Measurements from ENCODE around the gene RELA. TPM values are rescaled to one million over a fixed set of nuclear protein-coding genes. Genes with fewer than 3 reads are reported as not detected.

RELA gene
- total and polyA plus RNA-seq, 2 of the 13 experiments (the other 11 are each of a cell fraction or from before 2014, with no cell fraction given): 21.4 to 40.5 TPM

DNA sequence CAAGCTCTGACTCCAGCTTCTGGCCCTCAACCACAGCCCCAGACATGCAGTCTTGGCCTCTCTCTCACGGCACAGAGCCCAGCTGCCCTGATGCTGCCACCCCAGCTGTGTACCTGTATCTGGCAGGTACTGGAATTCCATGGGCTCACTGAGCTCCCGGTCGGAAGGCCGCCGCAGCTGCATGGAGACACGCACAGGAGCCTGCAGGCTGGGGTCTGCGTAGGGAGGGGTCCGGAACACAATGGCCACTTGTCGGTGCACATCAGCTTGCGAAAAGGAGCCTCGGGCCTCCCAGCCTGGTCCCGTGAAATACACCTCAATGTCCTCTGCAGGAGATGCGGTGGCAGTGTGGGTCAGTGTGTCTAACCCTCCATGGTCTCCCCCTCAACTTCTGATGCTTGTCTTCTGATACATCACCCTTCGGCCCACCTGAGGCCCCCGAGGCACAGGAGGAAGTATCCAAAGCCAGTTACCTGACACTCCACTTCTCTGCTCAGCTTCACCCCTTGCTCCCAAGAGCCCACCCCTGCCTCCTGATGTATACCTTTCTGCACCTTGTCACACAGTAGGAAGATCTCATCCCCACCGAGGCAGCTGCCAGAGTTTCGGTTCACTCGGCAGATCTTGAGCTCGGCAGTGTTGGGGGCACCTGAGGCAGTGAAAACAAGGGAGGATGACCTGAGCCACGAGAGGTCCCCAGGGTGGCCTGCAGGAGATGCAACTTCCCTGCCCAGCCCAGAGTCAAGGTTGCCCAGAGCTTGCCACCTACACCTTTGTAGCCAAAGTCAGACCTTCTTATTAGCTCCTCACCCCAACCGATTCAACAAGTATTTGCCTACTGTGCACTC, 4.3 kb downstream of the RELA start:
- FAIRE-seq: no peak
- no peaks in the 10 kb centered on the region for H3K9me3 ChIP-seq (ENCODE audit: low read length)
- no TSS peak for BruUV-seq (replicated peaks)
- H4K20me1 ChIP-seq (ENCODE audit: insufficient read depth, low read length): peaks cover 4% of the 10 kb centered on the region; the same call in 1 of the 2 replicates
- intact Hi-C loops (cut with micrococcal nuclease; ENCODE audit: unreplicated experiment): no loop called here
- 94% methylated on average over 18 of the region's 21 CpGs for WGBS (ENCODE audit: low lambda C conversion rate)
- POLR2A ChIA-PET: no interaction called here
- no peak for DNase-seq (ENCODE audit: low spot score)
- no peak overlapping the region for H2AFZ ChIP-seq (ENCODE audit: low read length)
- CTCF ChIA-PET (ENCODE audit: low intra/inter-chr PET ratio, low total read pairs): no interaction called here
- H3K27me3 ChIP-seq (ENCODE audit: control insufficient read depth in 1 of 2, insufficient read depth in 2 of 2, low read length in 2 of 2): no peaks in the 10 kb centered on the region; a peak in 1 of 5 replicates
- H3K36me3 ChIP-seq (replicated peaks in 1 of 2; ENCODE audit: control insufficient read depth in 1 of 2, insufficient read depth in 2 of 2, low read length in 2 of 2): peaks cover 32 to 57% of the 10 kb centered on the region in 2 experiments
- in situ Hi-C loops (cut with HindIII; ENCODE audit: extremely low pct_ligation_motif_present, low pct_unique_long_range_greater_than_20kb): no loop called here
- H3K4me1 ChIP-seq (ENCODE audit: insufficient read depth, low read length): peaks cover 27% of the 10 kb centered on the region
- ATAC-seq: no peak
- no peak overlapping the region for H3K9ac ChIP-seq (ENCODE audit: insufficient read depth, low read depth, low read length)
- no peak overlapping the region for H3K4me3 ChIP-seq (replicated peaks in 1 of 3; ENCODE audit: insufficient read depth in 1 of 3, low read depth in 2 of 3, low read length in 3 of 3)
- no peak overlapping the region for H3K4me2 ChIP-seq (ENCODE audit: low read depth, low read length)
- TF ChIP-seq AGO2 (optimal IDR thresholded peaks at IDR 0.05; ENCODE audit: low read depth, low read length) (peak; percentile 24), MAF1 (CRISPR knock-in tag; IDR thresholded peaks at IDR 0.05; ENCODE audit: borderline replicate concordance) (no peak)
- no peak overlapping the region for H3K27ac ChIP-seq (ENCODE audit: extremely low read length, insufficient read depth, low read length)
- peaks cover 14% of the 10 kb centered on the region for H3K79me2 ChIP-seq (ENCODE audit: insufficient read depth, low read length)

DNA sequence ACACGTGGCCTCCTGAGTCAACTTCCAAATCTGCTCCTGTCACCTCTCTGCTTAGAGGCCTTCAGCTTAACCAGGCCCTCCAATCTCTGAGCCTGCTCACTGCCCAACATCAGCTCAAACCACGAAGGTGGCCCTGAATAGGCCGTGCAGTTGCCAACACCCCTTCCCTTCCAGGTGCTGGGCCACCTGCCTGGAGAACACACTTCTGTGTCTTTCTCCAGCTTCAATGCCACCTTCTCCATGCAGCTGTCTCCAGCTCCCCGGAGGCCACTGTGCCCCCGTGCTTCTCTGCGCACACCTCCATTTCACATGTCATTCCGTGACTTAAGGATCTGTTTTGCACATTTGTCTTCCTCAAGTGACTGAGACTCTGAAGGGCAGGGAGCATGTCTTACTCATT, 5.3 kb downstream of the RELA start:
- H2AFZ ChIP-seq (ENCODE audit: low read length): no peak overlapping the region
- TF ChIP-seq FIP1L1 (IDR thresholded peaks at IDR 0.05; ENCODE audit: borderline replicate concordance, insufficient read depth, low read depth, low read length) (no peak), KLF13 (CRISPR knock-in tag; IDR thresholded peaks at IDR 0.05) (no peak), NONO (IDR thresholded peaks at IDR 0.05) (no peak), NONO (CRISPR knock-in tag; conservative IDR thresholded peaks at IDR 0.05) (no peak), ZNF121 (CRISPR knock-in tag; IDR thresholded peaks at IDR 0.05) (no peak)
- TF ChIP-seq, protein P1, sequence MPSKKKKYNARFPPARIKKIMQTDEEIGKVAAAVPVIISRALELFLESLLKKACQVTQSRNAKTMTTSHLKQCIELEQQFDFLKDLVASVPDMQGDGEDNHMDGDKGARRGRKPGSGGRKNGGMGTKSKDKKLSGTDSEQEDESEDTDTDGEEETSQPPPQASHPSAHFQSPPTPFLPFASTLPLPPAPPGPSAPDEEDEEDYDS (CRISPR knock-in tag; IDR thresholded peaks at IDR 0.05): no peak
- FAIRE-seq (no peak), ATAC-seq (no peak), DNase-seq (ENCODE audit: low spot score) (no peak)
- H3K36me3 ChIP-seq (replicated peaks in 1 of 2; ENCODE audit: control insufficient read depth in 1 of 2, insufficient read depth in 2 of 2, low read length in 2 of 2): peaks cover 32 to 57% of the 10 kb centered on the region in 2 experiments
- no peak overlapping the region for H3K4me2 ChIP-seq (ENCODE audit: low read depth, low read length)
- ChIA-PET POLR2A (interaction anchor here (1.2 kb wide), 1 partner anchor 41 kb away, joined by 3 read pairs; no protein-coding TSS in a partner anchor), CTCF (ENCODE audit: low intra/inter-chr PET ratio, low total read pairs) (no interaction called here)
- WGBS (ENCODE audit: low lambda C conversion rate): over 99% methylated on average over 7 of the region's 7 CpGs
- H3K27me3 ChIP-seq (ENCODE audit: control insufficient read depth in 1 of 2, insufficient read depth in 2 of 2, low read length in 2 of 2): no peaks in the 10 kb centered on the region; a peak in 1 of 5 replicates
- H3K4me3 ChIP-seq (replicated peaks in 1 of 3; ENCODE audit: insufficient read depth in 1 of 3, low read depth in 2 of 3, low read length in 3 of 3): no peak overlapping the region
- in situ Hi-C loops (cut with HindIII; ENCODE audit: extremely low pct_ligation_motif_present, low pct_unique_long_range_greater_than_20kb): no loop called here
- H3K79me2 ChIP-seq (ENCODE audit: insufficient read depth, low read length): peaks cover 14% of the 10 kb centered on the region
- intact Hi-C loops (cut with micrococcal nuclease; ENCODE audit: unreplicated experiment): no loop called here
- peaks cover 33% of the 10 kb centered on the region for H3K4me1 ChIP-seq (ENCODE audit: insufficient read depth, low read length)
- H3K9ac ChIP-seq (ENCODE audit: insufficient read depth, low read depth, low read length): no peak overlapping the region
- peaks cover 4% of the 10 kb centered on the region; the same call in 1 of the 2 replicates for H4K20me1 ChIP-seq (ENCODE audit: insufficient read depth, low read length)
- BruUV-seq (replicated peaks): no TSS peak
- H3K9me3 ChIP-seq (ENCODE audit: low read length): no peaks in the 10 kb centered on the region
- no peak overlapping the region for H3K27ac ChIP-seq (ENCODE audit: extremely low read length, insufficient read depth, low read length)

Data from HepG2 (cell line).